Astrocyte (in vitro differentiated cells and primary cell): ENCODE measurements around the gene GPLD1. TPM values are rescaled to one million over a fixed set of nuclear protein-coding genes. Genes with fewer than 3 reads are reported as not detected.

Experiments
- DNase-seq: peaks from one replicate; pipeline ENCODE4 v3.0.0-alpha.2; 2010; ENCODE audit warnings: low read depth
- FAIRE-seq: peaks from 2 replicates; lab custom pipeline; 2011; peaks lifted over from hg19 to GRCh38; lab: Jason Lieb, UNC
- H2AFZ ChIP-seq: 2 replicates; pipeline ENCODE4 v1.6.0; 2012; ENCODE audit warnings: low read depth, low read length, inconsistent platforms
- H3K27ac ChIP-seq: 2 replicates; pipeline ENCODE4 v1.5.1; 2011; ENCODE audit warnings: low read depth, low read length, inconsistent platforms
- H3K27me3 ChIP-seq: 2 replicates; pipeline ENCODE4 v1.6.0; 2011; ENCODE audit warnings: low read length, inconsistent platforms; ENCODE audit not compliant: insufficient read depth
- H3K36me3 ChIP-seq: 2 replicates; pipeline ENCODE4 v1.5.1; 2011; ENCODE audit warnings: low read length, inconsistent platforms; ENCODE audit not compliant: insufficient read depth
- H3K4me1 ChIP-seq: 2 replicates; pipeline ENCODE4 v1.5.1; 2011; ENCODE audit warnings: low read length, inconsistent platforms; ENCODE audit not compliant: insufficient read depth
- H3K4me2 ChIP-seq: 2 replicates; pipeline ENCODE4 v1.6.0; 2012; ENCODE audit warnings: low read length, inconsistent platforms
- H3K4me3 ChIP-seq: 2 replicates; pipeline ENCODE4 v1.5.1; 2011; ENCODE audit warnings: low read depth, mild to moderate bottlenecking, low read length, inconsistent platforms; ENCODE audit not compliant: insufficient read depth
- H3K79me2 ChIP-seq: 2 replicates; pipeline ENCODE4 v1.6.0; 2012; ENCODE audit warnings: mild to moderate bottlenecking, low read length, inconsistent platforms; ENCODE audit not compliant: insufficient read depth
- H3K9ac ChIP-seq: 2 replicates; pipeline ENCODE4 v1.6.0; 2012; ENCODE audit warnings: mild to moderate bottlenecking, low read length, inconsistent platforms
- H3K9me3 ChIP-seq: 2 replicates; pipeline ENCODE4 v1.5.1; 2012; ENCODE audit warnings: low read depth, mild to moderate bottlenecking, low read length, inconsistent platforms; ENCODE audit not compliant: insufficient read depth
- H4K20me1 ChIP-seq: 2 replicates; pipeline ENCODE4 v1.6.0; 2012; ENCODE audit warnings: low read length, inconsistent platforms; ENCODE audit not compliant: insufficient read depth
- H3K27ac Mint-ChIP-seq: one replicate; pipeline ENCODE4 v1.8.0; 2021; ENCODE audit warnings: mild to moderate bottlenecking, mixed read lengths; ENCODE audit not compliant: unreplicated experiment
- H3K27me3 Mint-ChIP-seq: one replicate; pipeline ENCODE4 v1.8.0; 2021; ENCODE audit warnings: low read depth, mixed read lengths; ENCODE audit not compliant: unreplicated experiment
- H3K36me3 Mint-ChIP-seq: one replicate; pipeline ENCODE4 v1.8.0; 2021; ENCODE audit warnings: low read depth, mixed read lengths; ENCODE audit not compliant: unreplicated experiment
- H3K4me1 Mint-ChIP-seq: one replicate; pipeline ENCODE4 v1.8.0; 2021; ENCODE audit warnings: low read depth, mixed read lengths; ENCODE audit not compliant: unreplicated experiment
- H3K4me3 Mint-ChIP-seq: one replicate; pipeline ENCODE4 v1.8.0; 2021; ENCODE audit warnings: mild to moderate bottlenecking, moderate library complexity, mixed read lengths; ENCODE audit not compliant: unreplicated experiment
- H3K9me3 Mint-ChIP-seq: one replicate; pipeline ENCODE4 v1.8.0; 2021; ENCODE audit warnings: mild to moderate bottlenecking, mixed read lengths; ENCODE audit not compliant: unreplicated experiment
- CTCF ChIP-seq: IDR thresholded peaks from 2 replicates; pipeline ENCODE4 v1.5.1; 2011; ENCODE audit warnings: low read depth, mild to moderate bottlenecking, inconsistent platforms, low read length, moderate library complexity; ENCODE audit not compliant: insufficient read depth
- EZH2 ChIP-seq: IDR thresholded peaks from 2 replicates; pipeline ENCODE4 v1.6.1; 2012; ENCODE audit warnings: mild to moderate bottlenecking, low read length, inconsistent platforms; ENCODE audit not compliant: insufficient read depth
- total RNA-seq: library from RNA; stranded (reverse); gene quantifications from 2 replicates; pipeline ENCODE4 v1.2.1, GENCODE V29; 2021

The GPLD1 gene
- total RNA-seq, 1 donor from 2014 or later: 0.75 TPM

GRCh38 chr6:24448396-24448795, 41.0 kb downstream of the GPLD1 start:
- Histone ChIP-seq H3K9ac (no peak overlapping the region), H2AFZ (no peak overlapping the region), H3K9me3 (no peaks in the 10 kb centered on the region), H4K20me1 (no peaks in the 10 kb centered on the region), H3K79me2 (no peaks in the 10 kb centered on the region), H3K27ac (no peak overlapping the region), H3K4me1 (no peaks in the 10 kb centered on the region), H3K4me2 (no peak overlapping the region), H3K4me3 (no peak overlapping the region), H3K27me3 (no peaks in the 10 kb centered on the region), H3K36me3 (no peaks in the 10 kb centered on the region)
- no peak for TF ChIP-seq EZH2
- TF ChIP-seq CTCF: no peak
- no peak for DNase-seq
- no peak for FAIRE-seq
- no peaks in the 10 kb centered on the region for H3K4me1 Mint-ChIP-seq
- H3K36me3 Mint-ChIP-seq: no peaks in the 10 kb centered on the region
- no peaks in the 10 kb centered on the region for H3K9me3 Mint-ChIP-seq
- peaks cover 6% of the 10 kb centered on the region for H3K27me3 Mint-ChIP-seq
- H3K27ac Mint-ChIP-seq: no peak overlapping the region
- H3K4me3 Mint-ChIP-seq: no peak overlapping the region

- no peaks in the 10 kb centered on the region for H3K27me3 ChIP-seq
- H3K9ac ChIP-seq: no peak overlapping the region
- H3K27me3 Mint-ChIP-seq: peaks cover 6% of the 10 kb centered on the region
- no peak overlapping the region for H3K4me2 ChIP-seq
- H3K9me3 ChIP-seq: no peaks in the 10 kb centered on the region
- H3K36me3 ChIP-seq: no peaks in the 10 kb centered on the region
- no peaks in the 10 kb centered on the region for H3K79me2 ChIP-seq
- no peaks in the 10 kb centered on the region for H3K4me1 Mint-ChIP-seq
- no peaks in the 10 kb centered on the region for H3K4me1 ChIP-seq
- no peak overlapping the region for H3K27ac Mint-ChIP-seq
- FAIRE-seq (no peak), DNase-seq (no peak)
- TF ChIP-seq CTCF (no peak), EZH2 (no peak)
- no peaks in the 10 kb centered on the region for H4K20me1 ChIP-seq
- no peaks in the 10 kb centered on the region for H3K36me3 Mint-ChIP-seq
- H2AFZ ChIP-seq: no peak overlapping the region
- no peaks in the 10 kb centered on the region for H3K9me3 Mint-ChIP-seq
- H3K27ac ChIP-seq: no peak overlapping the region
- no peak overlapping the region for H3K4me3 Mint-ChIP-seq
- no peak overlapping the region for H3K4me3 ChIP-seq
Measured at GRCh38 chr6:24446670-24447069, 42.7 kb downstream of the GPLD1 start.

- peaks cover 6% of the 10 kb centered on the region for H3K27me3 Mint-ChIP-seq
- H3K9me3 Mint-ChIP-seq: no peaks in the 10 kb centered on the region
Measured at GRCh38 chr6:24445704-24446103, 43.7 kb downstream of the GPLD1 start.

More at GRCh38 chr6:24445704-24446103, 43.7 kb downstream of the GPLD1 start:
- H3K36me3 ChIP-seq: no peaks in the 10 kb centered on the region
- Mint-ChIP-seq H3K27ac (no peak overlapping the region), H3K36me3 (no peaks in the 10 kb centered on the region), H3K4me3 (no peak overlapping the region), H3K4me1 (no peaks in the 10 kb centered on the region)
- no peaks in the 10 kb centered on the region for H3K27me3 ChIP-seq
- H3K4me2 ChIP-seq: no peak overlapping the region
- no peak overlapping the region for H3K9ac ChIP-seq
- H4K20me1 ChIP-seq: no peaks in the 10 kb centered on the region
- H3K79me2 ChIP-seq: no peaks in the 10 kb centered on the region
- H3K9me3 ChIP-seq: no peaks in the 10 kb centered on the region
- H3K4me1 ChIP-seq: no peaks in the 10 kb centered on the region
- no peak for DNase-seq
- H3K4me3 ChIP-seq: no peak overlapping the region
- H2AFZ ChIP-seq: no peak overlapping the region
- no peak for FAIRE-seq
- TF ChIP-seq CTCF (no peak), EZH2 (no peak)
- no peak overlapping the region for H3K27ac ChIP-seq
